H1 (cell line): ENCODE results near the gene RALGAPA2. TPM values are rescaled to one million over a fixed set of nuclear protein-coding genes. Genes with fewer than 3 reads are reported as not detected.

Source experiments
- CTCF ChIA-PET: fragments of 300-600 bp; sonication (Branson Sonifier 250); formaldehyde crosslinking; loops from one replicate; lab custom pipeline; 2021; ENCODE audit not compliant: partially characterized antibody; lab: Charles Lee
- POLR2A ChIA-PET: fragments of 300-600 bp; sonication (Branson Sonifier 250); formaldehyde crosslinking; loops from one replicate; lab custom pipeline; 2021; ENCODE audit warnings: inconsistent platforms; ENCODE audit not compliant: partially characterized antibody; lab: Charles Lee
- DNase-seq, 2 experiments: peaks; one replicate each; pipeline versions ENCODE4 v3.0.0 to v3.0.0-alpha.2; 2010 to 2022; ENCODE audit warnings: low spot score in 2 of 2, low read depth in 1 of 2, mixed read lengths in 1 of 2
- FAIRE-seq: peaks from 2 replicates; lab custom pipeline; 2011; peaks lifted over from hg19 to GRCh38; lab: Jason Lieb, UNC
- H2AFZ ChIP-seq: 2 replicates; pipeline ENCODE4 v1.8.1; 2012; ENCODE audit warnings: low read length, inconsistent platforms
- H2AK5ac ChIP-seq: 2 replicates; pipeline ENCODE4 v1.6.1; 2013; ENCODE audit warnings: low read depth, low read length
- H2BK120ac ChIP-seq: replicated peaks from 2 replicates; pipeline ENCODE3; 2013; ENCODE audit warnings: low read depth, low read length, inconsistent platforms
- H2BK12ac ChIP-seq: 2 replicates; pipeline ENCODE4 v1.6.1; 2013; ENCODE audit warnings: low read depth, low read length
- H2BK15ac ChIP-seq: 2 replicates; pipeline ENCODE4 v1.6.1; 2013; ENCODE audit warnings: low read length
- H2BK20ac ChIP-seq: 2 replicates; pipeline ENCODE4 v1.6.1; 2013; ENCODE audit warnings: low read length
- H2BK5ac ChIP-seq: 2 replicates; pipeline ENCODE4 v1.6.1; 2013; ENCODE audit warnings: low read depth, low read length
- H3K14ac ChIP-seq: 2 replicates; pipeline ENCODE4 v1.6.1; 2013; ENCODE audit warnings: inconsistent platforms; ENCODE audit not compliant: insufficient read length
- H3K18ac ChIP-seq: 2 replicates; pipeline ENCODE4 v1.6.1; 2013; ENCODE audit warnings: low read length; ENCODE audit errors: extremely low read depth
- H3K23ac ChIP-seq: 2 replicates; pipeline ENCODE4 v1.6.1; 2013; ENCODE audit warnings: inconsistent platforms; ENCODE audit not compliant: insufficient read length
- H3K23me2 ChIP-seq: 2 replicates; pipeline ENCODE4 v1.6.1; 2013; ENCODE audit warnings: low read depth, low read length
- H3K27ac ChIP-seq: 2 replicates; pipeline ENCODE4 v1.6.1; 2011; ENCODE audit warnings: low read depth, low read length, inconsistent platforms
- H3K27me3 ChIP-seq, 4 experiments: replicated peaks in 1 of 4; 1 replicate in 1 of 4; 2 replicates in 3 of 4; pipeline versions ENCODE4 v1.6.1 to v1.8.1; 2011 to 2013; ENCODE audit warnings: low read length in 3 of 4, mild to moderate bottlenecking in 3 of 4, inconsistent platforms in 2 of 4, mixed read lengths in 2 of 4, moderate library complexity in 1 of 4; ENCODE audit not compliant: control insufficient read depth in 3 of 4, insufficient read depth in 3 of 4; ENCODE audit errors: extremely low read depth in 1 of 4
- H3K36me3 ChIP-seq, 4 experiments: 2 replicates each; pipeline versions ENCODE4 v1.6.1 to v1.8.1; 2011 to 2013; ENCODE audit warnings: mild to moderate bottlenecking in 4 of 4, low read length in 3 of 4, moderate library complexity in 2 of 4, control low read depth in 1 of 4, inconsistent platforms in 1 of 4; ENCODE audit not compliant: insufficient read depth in 4 of 4, control insufficient read depth in 2 of 4
- H3K4ac ChIP-seq: replicated peaks from 2 replicates; pipeline ENCODE3; 2013; ENCODE audit warnings: low read length, low read depth, mixed read lengths, inconsistent platforms; ENCODE audit not compliant: insufficient read length
- H3K4me1 ChIP-seq, 4 experiments: replicated peaks in 1 of 4; 1 replicate in 1 of 4; 2 replicates in 3 of 4; pipeline versions ENCODE4 v1.6.1 to v1.8.1; 2011 to 2013; ENCODE audit warnings: low read length in 3 of 4, inconsistent platforms in 2 of 4, mixed read lengths in 1 of 4; ENCODE audit not compliant: insufficient read depth in 4 of 4, control insufficient read depth in 3 of 4
- H3K4me2 ChIP-seq, 2 experiments: 2 replicates each; pipeline versions ENCODE4 v1.6.1 to v1.8.1; 2011 to 2013; ENCODE audit warnings: low read depth in 2 of 2, low read length in 2 of 2, control low read depth in 1 of 2, inconsistent platforms in 1 of 2, mild to moderate bottlenecking in 1 of 2; ENCODE audit not compliant: insufficient read depth in 1 of 2
- H3K4me3 ChIP-seq, 4 experiments: fragments of 200-600, 300-600 bp in 1 of 4; sonication (generic), shearing (Covaris generic), sonication (Bioruptor Twin) in 1 of 4; 2 replicates each; pipeline versions ENCODE4 v1.5.1 to v1.8.1; 2011 to 2016; ENCODE audit warnings: low read length in 4 of 4, low read depth in 3 of 4, control low read depth in 2 of 4, inconsistent platforms in 2 of 4, mild to moderate bottlenecking in 2 of 4, mixed read lengths in 1 of 4, moderate library complexity in 1 of 4; ENCODE audit not compliant: insufficient read depth in 2 of 4; ENCODE audit errors: extremely low read depth in 1 of 4
- H3K56ac ChIP-seq: replicated peaks from 2 replicates; pipeline ENCODE3; 2013; ENCODE audit warnings: low read depth, mild to moderate bottlenecking, mixed read lengths, low read length, inconsistent platforms; ENCODE audit not compliant: insufficient read length
- H3K79me1 ChIP-seq: 2 replicates; pipeline ENCODE4 v1.6.1; 2013; ENCODE audit warnings: low read depth, low read length, control low read depth
- H3K79me2 ChIP-seq, 2 experiments: 2 replicates each; pipeline versions ENCODE4 v1.6.1 to v1.8.1; 2012 to 2013; ENCODE audit warnings: low read length in 2 of 2, mild to moderate bottlenecking in 2 of 2, inconsistent platforms in 1 of 2; ENCODE audit not compliant: insufficient read depth in 2 of 2, control insufficient read depth in 1 of 2
- H3K9ac ChIP-seq, 4 experiments: replicated peaks in 1 of 4; 1 replicate in 1 of 4; 2 replicates in 3 of 4; pipeline versions ENCODE4 v1.6.1 to v1.8.1; 2011 to 2013; ENCODE audit warnings: low read depth in 3 of 4, low read length in 3 of 4, control low read depth in 2 of 4, mild to moderate bottlenecking in 2 of 4, moderate library complexity in 2 of 4, inconsistent platforms in 1 of 4; ENCODE audit errors: extremely low read depth in 1 of 4
- H3K9me3 ChIP-seq, 2 experiments: 2 replicates each; pipeline versions ENCODE4 v1.6.1 to v1.8.1; 2012 to 2013; ENCODE audit warnings: mild to moderate bottlenecking in 2 of 2, moderate library complexity in 2 of 2, control low read depth in 1 of 2, inconsistent platforms in 1 of 2, low read depth in 1 of 2, low read length in 1 of 2, mixed read lengths in 1 of 2; ENCODE audit not compliant: insufficient read depth in 2 of 2
- H4K20me1 ChIP-seq, 2 experiments: replicated peaks in 1 of 2; 2 replicates each; pipeline versions ENCODE3 to v1.8.1; 2011 to 2013; ENCODE audit warnings: inconsistent platforms in 2 of 2, low read length in 2 of 2, mild to moderate bottlenecking in 1 of 2; ENCODE audit not compliant: insufficient read depth in 2 of 2, control insufficient read depth in 1 of 2
- H4K5ac ChIP-seq: 2 replicates; pipeline ENCODE4 v1.6.1; 2013; ENCODE audit warnings: low read length, low read depth, mixed read lengths, inconsistent platforms; ENCODE audit not compliant: insufficient read length
- H4K8ac ChIP-seq: 2 replicates; pipeline ENCODE4 v1.8.0; 2013; ENCODE audit warnings: mild to moderate bottlenecking, moderate library complexity, low read length, inconsistent platforms; ENCODE audit not compliant: insufficient read depth; ENCODE audit errors: extremely low read depth
- H4K91ac ChIP-seq: replicated peaks from 2 replicates; pipeline ENCODE3; 2013; ENCODE audit warnings: low read length, mixed read lengths, inconsistent platforms; ENCODE audit not compliant: insufficient read length
- BACH1 ChIP-seq: IDR thresholded peaks from 2 replicates; pipeline ENCODE4 v1.6.1; 2012; ENCODE audit warnings: low read length, improper control_type of control experiment
- SP1 ChIP-seq: IDR thresholded peaks from 2 replicates; pipeline ENCODE4 v1.6.1; 2011; ENCODE audit warnings: low read depth, low read length
- WGBS, 2 experiments: shearing (Covaris generic) in 1 of 2; methylation state at CpG; one replicate each; pipeline versions ENCODE4 v1.1.6 to v1.1.7; 2013 to 2015; ENCODE audit warnings: low lambda C conversion rate in 2 of 2, mixed read lengths in 2 of 2, inconsistent platforms in 1 of 2, low coverage in 1 of 2, missing lambda C conversion rate in 1 of 2; ENCODE audit not compliant: insufficient replicate concordance in 2 of 2, insufficient coverage in 1 of 2, insufficient read length in 1 of 2; ENCODE audit errors: extremely low coverage in 1 of 2, missing lambda C conversion rate in 1 of 2; 5-methylcytosine and 5-hydroxymethylcytosine counted together
- polyA plus RNA-seq, 7 experiments: library from polyadenylated mRNA; depleted of rRNA in 3 of 7; stranded (reverse) in 5 of 7; unstranded in 2 of 7; fragments of >200 nt in 5 of 7; fragments of 200-250 nt in 2 of 7; gene quantifications; 1 replicate in 5 of 7; 2 replicates in 1 of 7; 4 replicates in 1 of 7; pipeline versions ENCODE4 v1.2.1 to v1.2.3, GENCODE V29; 2011 to 2013; ENCODE audit warnings: missing spikeins in 2 of 7, mixed read lengths in 2 of 7
- total RNA-seq: library from RNA; stranded (reverse); fragmentation: NEBNext Ultra II Directional; extraction: Animal tissue kit (Norgen Biotek cat#: 25700); gene quantifications from 2 replicates; pipeline ENCODE4 v1.2.1, GENCODE V29; 2021

Gene RALGAPA2
- total and polyA plus RNA-seq, 2 of the 8 experiments (the other 6 are each of a cell fraction or from before 2014, with no cell fraction given): 5.1 to 25.5 TPM

GRCh38 chr20:20396794-20397193 is 315.6 kb downstream of the RALGAPA2 start:
- Histone ChIP-seq H3K27me3 (no peaks in the 10 kb centered on the region), H3K4me3 (no peak overlapping the region), H3K23me2 (no peaks in the 10 kb centered on the region; the same call in 1 of the 2 replicates), H4K20me1 (peaks cover 0 to 2% of the 10 kb centered on the region in 2 experiments), H2BK12ac (no peak overlapping the region), H3K23ac (no peak overlapping the region), H3K79me2 (no peaks in the 10 kb centered on the region), H4K5ac (no peak overlapping the region), H3K27ac (no peak overlapping the region), H2AK5ac (no peak overlapping the region), H3K4me1 (peaks cover 0 to 16% (median 12%) of the 10 kb centered on the region in 4 experiments; a peak in 6 of 7 replicates), H2BK120ac (no peak overlapping the region), H2BK5ac (no peak overlapping the region), H2BK20ac (no peak overlapping the region), H3K36me3 (no peaks in the 10 kb centered on the region), H3K18ac (no peak overlapping the region), H2AFZ (no peak overlapping the region), H3K4ac (no peak overlapping the region), H4K91ac (no peak overlapping the region), H3K9ac (no peak overlapping the region), H2BK15ac (no peak overlapping the region), H4K8ac (no peak overlapping the region), H3K56ac (no peak overlapping the region), H3K4me2 (no peak overlapping the region), H3K14ac (no peak overlapping the region), H3K9me3 (no peaks in the 10 kb centered on the region), H3K79me1 (no peaks in the 10 kb centered on the region)
- DNase-seq: no peak
- POLR2A ChIA-PET: interaction anchor here (1.1 kb wide), 1 partner anchor 28 kb away, joined by 4 read pairs; the partner anchor contains the start of gene INSM1
- CTCF ChIA-PET: interaction anchor here (0.8 to 1.3 kb wide), 3 partner anchors 10 to 28 kb away, joined by 3 read pairs; no protein-coding TSS in a partner anchor
- no peak for TF ChIP-seq SP1
- no peak for TF ChIP-seq BACH1
- WGBS, 2 experiments: 96% methylated on average over 3 of the region's 3 CpGs; no CpG with 5 or more reads in 1 of the 2 experiments
- no peak for FAIRE-seq
